Measurements from ENCODE around the gene TIMM44.
A peak's percentile ranks its signal among the peaks of the same experiment; 100 is the strongest.

TIMM44 gene

GRCh38 chr19:7926021-7926726, 17.3 kb downstream of the TIMM44 start, which contains the start of gene CTXN1:
Gene CTXN1, minus strand, starts transcription at chr19:7926135. Its CDS starts 597 bp downstream, at chr19:7925538.
- peak within 1 kb of the TSS; percentile 38 for H3K4me3 ChIP-seq (ENCODE audit: low read depth, low read length)

- H3K4me3 ChIP-seq (ENCODE audit: low read depth, low read length), result peak overlapping the region; percentile 38
Measured at GRCh38 chr19:7925171-7925851, 18.2 kb downstream of the TIMM44 start.

GRCh38 chr19:7924651-7925170, 18.8 kb downstream of the TIMM44 start:
- H3K4me3 ChIP-seq (ENCODE audit: low read depth, low read length), result no peak overlapping the region

GRCh38 chr19:7924241-7924640, 19.2 kb downstream of the TIMM44 start:
- no peak overlapping the region for H3K4me3 ChIP-seq (ENCODE audit: low read depth, low read length)

GRCh38 chr19:7923295-7924191, 19.9 kb downstream of the TIMM44 start:
- H3K4me3 ChIP-seq (ENCODE audit: low read depth, low read length), result no peak overlapping the region

- no peak overlapping the region for H3K4me3 ChIP-seq (ENCODE audit: low read depth, low read length)
Measured at GRCh38 chr19:7922836-7923195, 20.6 kb downstream of the TIMM44 start.

- no peak overlapping the region for H3K4me3 ChIP-seq (ENCODE audit: low read depth, low read length)
Measured at GRCh38 chr19:7921967-7922835, 21.3 kb downstream of the TIMM44 start.

GRCh38 chr19:7921302-7921966, 22.0 kb downstream of the TIMM44 start:
- H3K4me3 ChIP-seq (ENCODE audit: low read depth, low read length), result peak overlapping the region; percentile 37

- H3K4me3 ChIP-seq (ENCODE audit: low read depth, low read length), result peak overlapping the region; percentile 60
Measured at GRCh38 chr19:7920519-7921301, 22.8 kb downstream of the TIMM44 start.

GRCh38 chr19:7919610-7920518, 23.6 kb downstream of the TIMM44 start, which contains the start of gene SNAPC2:
Gene SNAPC2, plus strand, starts transcription at chr19:7920338. Its CDS starts 29 bp downstream, at chr19:7920367.
- H3K4me3 ChIP-seq (ENCODE audit: low read depth, low read length), result peak within 1 kb of the TSS; percentile 60

- no peak overlapping the region for H3K4me3 ChIP-seq (ENCODE audit: low read depth, low read length)
Measured at GRCh38 chr19:7918615-7919421, 24.6 kb downstream of the TIMM44 start.

- peak overlapping the region; percentile 41 for H3K4me3 ChIP-seq (ENCODE audit: low read depth, low read length)
Measured at GRCh38 chr19:7918062-7918614, 25.3 kb downstream of the TIMM44 start.

GRCh38 chr19:7917267-7918061, 26.0 kb downstream of the TIMM44 start:
- H3K4me3 ChIP-seq (ENCODE audit: low read depth, low read length), result peak overlapping the region; percentile 41

- peak overlapping the region; percentile 41 for H3K4me3 ChIP-seq (ENCODE audit: low read depth, low read length)
Measured at GRCh38 chr19:7916955-7917266, 26.6 kb downstream of the TIMM44 start.

- H3K4me3 ChIP-seq (ENCODE audit: low read depth, low read length), result peak overlapping the region; percentile 27
Measured at GRCh38 chr19:7916103-7916954, 27.1 kb downstream of the TIMM44 start.
